ENCODE measurements around the gene ZBTB43. TPM values are rescaled to one million over a fixed set of nuclear protein-coding genes. Genes with fewer than 3 reads are reported as not detected.
A peak's percentile ranks its signal among the peaks of the same experiment; 100 is the strongest.

Gene ZBTB43
- total and polyA plus RNA-seq, 10 of the 15 experiments (the other 5 are each of a cell fraction or from before 2014, with no cell fraction given): 2.4 to 19.3 (median 8.7) TPM

GRCh38 chr9:126805554-126806262 is 868 bp downstream of the ZBTB43 start (continued):
- TF ChIP-seq IRF3 (IDR thresholded peaks at IDR 0.05) (no peak), BHLHE40 (IDR thresholded peaks at IDR 0.05; ENCODE audit: borderline replicate concordance in 1 of 2, low read depth in 2 of 2, low read length in 1 of 2) (peak; percentile 40 to 64; a peak in 3 of 4 replicates), ZBTB33 (IDR thresholded peaks at IDR 0.05) (no peak), CHD2 (IDR thresholded peaks at IDR 0.05; ENCODE audit: borderline replicate concordance, low read depth, low read length) (0 out of 2 replicates have a peak, but pooled peaks have one; percentile 35), MXI1 (IDR thresholded peaks at IDR 0.05; ENCODE audit: low read depth, low read length) (peak; percentile 80)
- TF ChIP-seq, protein P1, sequence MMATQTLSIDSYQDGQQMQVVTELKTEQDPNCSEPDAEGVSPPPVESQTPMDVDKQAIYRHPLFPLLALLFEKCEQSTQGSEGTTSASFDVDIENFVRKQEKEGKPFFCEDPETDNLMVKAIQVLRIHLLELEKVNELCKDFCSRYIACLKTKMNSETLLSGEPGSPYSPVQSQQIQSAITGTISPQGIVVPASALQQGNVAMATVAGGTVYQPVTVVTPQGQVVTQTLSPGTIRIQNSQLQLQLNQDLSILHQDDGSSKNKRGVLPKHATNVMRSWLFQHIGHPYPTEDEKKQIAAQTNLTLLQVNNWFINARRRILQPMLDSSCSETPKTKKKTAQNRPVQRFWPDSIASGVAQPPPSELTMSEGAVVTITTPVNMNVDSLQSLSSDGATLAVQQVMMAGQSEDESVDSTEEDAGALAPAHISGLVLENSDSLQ (IDR thresholded peaks at IDR 0.05): peak; percentile 91
